SK-N-SH (cell line): ENCODE measurements around the gene CFAP43. TPM values are rescaled to one million over a fixed set of nuclear protein-coding genes. Genes with fewer than 3 reads are reported as not detected.
"Not testable (repeated sequence)": the region's sequence is repeated elsewhere in the genome, so short reads cannot be mapped to it uniquely, and the experiment has no call there.

ENCODE experiments used
- CTCF ChIA-PET: fragments of 300-600, 350-600 bp; formaldehyde crosslinking; extraction: SDS; loops from one replicate; lab custom pipeline; 2021; lab: Yijun Ruan, JAX
- POLR2A ChIA-PET: fragments of 350-600 bp; sonication (Branson Sonifier 250); formaldehyde crosslinking; extraction: SDS; loops from one replicate; lab custom pipeline; 2020; ENCODE audit warnings: antibody characterized with exemption, inconsistent platforms; lab: Yijun Ruan, JAX
- DNase-seq: peaks from one replicate; pipeline ENCODE4 v3.0.0; 2012
- H2AFZ ChIP-seq: fragments of 200-600 bp; sonication (generic); 2 replicates; pipeline ENCODE4 v1.8.1; 2016; ENCODE audit warnings: antibody characterized with exemption, mild to moderate bottlenecking, low read depth
- H3F3A ChIP-seq: fragments of 200-600 bp; sonication (generic); replicated peaks from 2 replicates; pipeline ENCODE3; 2016; ENCODE audit warnings: antibody characterized with exemption, mild to moderate bottlenecking; ENCODE audit not compliant: insufficient read depth
- H3K27ac ChIP-seq, 2 experiments: fragments of 200-500 bp in 1 of 2; fragments of 200-600 bp in 1 of 2; sonication (Bioruptor generic) in 1 of 2; sonication (generic), shearing (Covaris generic) in 1 of 2; 2 replicates each; pipeline versions ENCODE4 v1.5.1 to v1.6.1; 2014 to 2016; ENCODE audit warnings: low read depth in 2 of 2, inconsistent platforms in 1 of 2, low read length in 1 of 2, mild to moderate bottlenecking in 1 of 2, mixed read lengths in 1 of 2
- H3K27me3 ChIP-seq: fragments of 200-600 bp; sonication (generic), shearing (Covaris generic); 2 replicates; pipeline ENCODE4 v1.6.1; 2016; ENCODE audit warnings: mixed run types; ENCODE audit not compliant: insufficient read depth
- H3K36me3 ChIP-seq, 2 experiments: fragments of 200-500 bp in 1 of 2; fragments of 200-600 bp in 1 of 2; sonication (Bioruptor generic) in 1 of 2; sonication (generic) in 1 of 2; replicated peaks in 1 of 2; 2 replicates each; pipeline versions ENCODE3 to v1.5.1; 2014 to 2016; ENCODE audit warnings: low read length in 1 of 2, mild to moderate bottlenecking in 1 of 2; ENCODE audit not compliant: insufficient read depth in 2 of 2, control insufficient read depth in 1 of 2
- H3K4me1 ChIP-seq, 2 experiments: fragments of 200-500 bp in 1 of 2; fragments of 200-600 bp in 1 of 2; sonication (Bioruptor generic) in 1 of 2; sonication (generic), shearing (Covaris generic) in 1 of 2; 2 replicates each; pipeline versions ENCODE4 v1.5.1 to v1.6.1; 2014 to 2016; ENCODE audit warnings: low read depth in 1 of 2, low read length in 1 of 2, mixed run types in 1 of 2; ENCODE audit not compliant: insufficient read depth in 2 of 2, control insufficient read depth in 1 of 2
- H3K4me2 ChIP-seq: fragments of 200-600 bp; sonication (generic), shearing (Covaris generic); 2 replicates; pipeline ENCODE4 v1.6.1; 2017; ENCODE audit warnings: mixed run types
- H3K4me3 ChIP-seq, 2 experiments: fragments of 200-500 bp in 1 of 2; fragments of 200-600 bp in 1 of 2; sonication (Bioruptor generic) in 1 of 2; sonication (generic), shearing (Covaris generic) in 1 of 2; 2 replicates each; pipeline versions ENCODE4 v1.5.1 to v1.8.1; 2014 to 2016; ENCODE audit warnings: low read depth in 2 of 2, inconsistent platforms in 1 of 2, low read length in 1 of 2, mild to moderate bottlenecking in 1 of 2, mixed read lengths in 1 of 2, moderate library complexity in 1 of 2
- H3K79me2 ChIP-seq: fragments of 200-600 bp; sonication (generic); 2 replicates; pipeline ENCODE4 v1.8.1; 2017; ENCODE audit warnings: mild to moderate bottlenecking; ENCODE audit not compliant: insufficient read depth
- H3K9ac ChIP-seq: fragments of 200-600 bp; sonication (generic); 2 replicates; pipeline ENCODE4 v1.6.1; 2017; ENCODE audit warnings: mixed run types
- H3K9me2 ChIP-seq: fragments of 200-600 bp; sonication (generic); 2 replicates; pipeline ENCODE4 v1.6.1; 2017; ENCODE audit warnings: mixed run types
- H3K9me3 ChIP-seq: fragments of 200-600 bp; sonication (generic); 2 replicates; pipeline ENCODE4 v1.6.1; 2017; ENCODE audit warnings: mixed run types, mild to moderate bottlenecking, moderate library complexity
- H4K20me1 ChIP-seq: fragments of 200-600 bp; sonication (generic); 2 replicates; pipeline ENCODE4 v1.6.1; 2017; ENCODE audit warnings: mild to moderate bottlenecking, mixed run types; ENCODE audit not compliant: insufficient read depth
- EZH2phosphoT487 ChIP-seq: fragments of 200-600 bp; sonication (generic); IDR thresholded peaks from 2 replicates; pipeline ENCODE4 v1.6.1; 2017; ENCODE audit warnings: low read depth, mixed run types, mild to moderate bottlenecking, antibody characterized with exemption, moderate library complexity, borderline replicate concordance
- GABPA ChIP-seq: IDR thresholded peaks from 2 replicates; pipeline ENCODE4 v1.4.0; 2012; ENCODE audit warnings: low read depth, mild to moderate bottlenecking
- MAX ChIP-seq: IDR thresholded peaks from 2 replicates; pipeline ENCODE4 v1.4.0; 2012; ENCODE audit warnings: low read depth
- MXI1 ChIP-seq: IDR thresholded peaks from 2 replicates; pipeline ENCODE4 v1.6.1; 2012; ENCODE audit warnings: mild to moderate bottlenecking, low read depth, low read length, improper control_type of control experiment
- NRF1 ChIP-seq: IDR thresholded peaks from 2 replicates; pipeline ENCODE4 v1.6.1; 2012; ENCODE audit warnings: low read depth, mild to moderate bottlenecking, low read length
- RCOR1 ChIP-seq: fragments of 150-350 bp; IDR thresholded peaks from 2 replicates; pipeline ENCODE4 v1.6.1; 2017; ENCODE audit warnings: antibody characterized with exemption, low read length
- RFX5 ChIP-seq: IDR thresholded peaks from 2 replicates; pipeline ENCODE4 v1.6.1; 2012; ENCODE audit warnings: mild to moderate bottlenecking, improper control_type of control experiment, low read length
- RXRA ChIP-seq: IDR thresholded peaks from 2 replicates; pipeline ENCODE4 v1.4.0; 2012; ENCODE audit warnings: low read depth, mild to moderate bottlenecking, borderline replicate concordance
- TCF12 ChIP-seq: IDR thresholded peaks from 2 replicates; pipeline ENCODE4 v1.4.0; 2012
- USF2 ChIP-seq: fragments of 150-350 bp; IDR thresholded peaks from 2 replicates; pipeline ENCODE4 v1.6.1; 2017; ENCODE audit warnings: antibody characterized with exemption, low read length, low read depth, borderline replicate concordance
- YY1 ChIP-seq: IDR thresholded peaks from 2 replicates; pipeline ENCODE4 v1.4.0; 2012; ENCODE audit warnings: low read depth, mild to moderate bottlenecking
- WGBS: methylation state at CpG from one replicate; pipeline ENCODE4 v1.1.6; 2017; ENCODE audit warnings: low lambda C conversion rate; 5-methylcytosine and 5-hydroxymethylcytosine counted together
- polyA plus RNA-seq, 3 experiments: library from polyadenylated mRNA; depleted of rRNA; stranded (reverse); fragments of >200 nt; gene quantifications; 2 replicates each; pipeline ENCODE4 v1.2.3, GENCODE V29; 2012
- TF ChIP-seq, protein P1 (sequence below): fragments of 200-600 bp; sonication (generic); IDR thresholded peaks from 2 replicates; pipeline ENCODE4 v1.6.1; 2017; ENCODE audit warnings: antibody characterized with exemption, mild to moderate bottlenecking, moderate library complexity
- TF ChIP-seq, protein P2 (sequence below): IDR thresholded peaks from 2 replicates; pipeline ENCODE4 v1.4.0; 2012; ENCODE audit warnings: low read depth, borderline replicate concordance
- TF ChIP-seq, protein P3 (sequence below): IDR thresholded peaks from 2 replicates; pipeline ENCODE4; 2012

CFAP43 gene
- polyA plus RNA-seq, 1 of the 3 experiments (the other 2 are of a cell fraction) = 0.35 TPM

GRCh38 chr10:104243512-104243911 is 11.3 kb upstream of the CFAP43 start:
- Histone ChIP-seq H3K4me2 (no peak overlapping the region), H3K4me1 (no peaks in the 10 kb centered on the region), H3K9ac (no peak overlapping the region), H3K27me3 (no peaks in the 10 kb centered on the region; the same call in 1 of the 2 replicates), H3F3A (peaks cover 3% of the 10 kb centered on the region), H3K36me3 (no peaks in the 10 kb centered on the region), H3K4me3 (no peak overlapping the region), H3K9me3 (no peaks in the 10 kb centered on the region), H3K27ac (no peak overlapping the region), H3K79me2 (no peaks in the 10 kb centered on the region), H2AFZ (no peak overlapping the region), H3K9me2 (no peaks in the 10 kb centered on the region), H4K20me1 (no peaks in the 10 kb centered on the region)
- 70% methylated on average over 5 of the region's 5 CpGs for WGBS
- no peak for DNase-seq
- POLR2A ChIA-PET = no interaction called here
- CTCF ChIA-PET = no interaction called here
- no peak for TF ChIP-seq RFX5
- no peak for TF ChIP-seq NRF1
- TF ChIP-seq GABPA = no peak
- TF ChIP-seq MXI1 = no peak
- TF ChIP-seq, protein P1, sequence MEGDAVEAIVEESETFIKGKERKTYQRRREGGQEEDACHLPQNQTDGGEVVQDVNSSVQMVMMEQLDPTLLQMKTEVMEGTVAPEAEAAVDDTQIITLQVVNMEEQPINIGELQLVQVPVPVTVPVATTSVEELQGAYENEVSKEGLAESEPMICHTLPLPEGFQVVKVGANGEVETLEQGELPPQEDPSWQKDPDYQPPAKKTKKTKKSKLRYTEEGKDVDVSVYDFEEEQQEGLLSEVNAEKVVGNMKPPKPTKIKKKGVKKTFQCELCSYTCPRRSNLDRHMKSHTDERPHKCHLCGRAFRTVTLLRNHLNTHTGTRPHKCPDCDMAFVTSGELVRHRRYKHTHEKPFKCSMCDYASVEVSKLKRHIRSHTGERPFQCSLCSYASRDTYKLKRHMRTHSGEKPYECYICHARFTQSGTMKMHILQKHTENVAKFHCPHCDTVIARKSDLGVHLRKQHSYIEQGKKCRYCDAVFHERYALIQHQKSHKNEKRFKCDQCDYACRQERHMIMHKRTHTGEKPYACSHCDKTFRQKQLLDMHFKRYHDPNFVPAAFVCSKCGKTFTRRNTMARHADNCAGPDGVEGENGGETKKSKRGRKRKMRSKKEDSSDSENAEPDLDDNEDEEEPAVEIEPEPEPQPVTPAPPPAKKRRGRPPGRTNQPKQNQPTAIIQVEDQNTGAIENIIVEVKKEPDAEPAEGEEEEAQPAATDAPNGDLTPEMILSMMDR = no peak

- H3K79me2 ChIP-seq, H3K9me2 ChIP-seq, H3K27ac ChIP-seq, H3K27me3 ChIP-seq, H3K9me3 ChIP-seq, DNase-seq, POLR2A ChIA-PET, H3K4me1 ChIP-seq, H3F3A ChIP-seq, H3K9ac ChIP-seq, H2AFZ ChIP-seq, H3K36me3 ChIP-seq, H3K4me2 ChIP-seq, H3K4me3 ChIP-seq, H4K20me1 ChIP-seq: not testable (repeated sequence)
- WGBS = 72% methylated on average over 3 of the region's 3 CpGs
- CTCF ChIA-PET = interaction anchor here (1.2 kb wide), 1 partner anchor 12 kb away, joined by 6 read pairs; the partner anchor contains the start of gene GSTO1
Measured at GRCh38 chr10:104243009-104243408, 10.8 kb upstream of the CFAP43 start.

- no peak overlapping the region for H3K9ac ChIP-seq
- H3K36me3 ChIP-seq = no peaks in the 10 kb centered on the region
- H3K4me3 ChIP-seq = no peak overlapping the region
- no peaks in the 10 kb centered on the region for H3K9me3 ChIP-seq
- DNase-seq = no peak
- H3K79me2 ChIP-seq = no peaks in the 10 kb centered on the region
- no peaks in the 10 kb centered on the region for H4K20me1 ChIP-seq
- no peaks in the 10 kb centered on the region for H3K9me2 ChIP-seq
- POLR2A ChIA-PET = no interaction called here
- no peaks in the 10 kb centered on the region; the same call in 1 of the 2 replicates for H3K27me3 ChIP-seq
- no peak overlapping the region for H3K27ac ChIP-seq
- H2AFZ ChIP-seq = no peak overlapping the region
- no peak overlapping the region for H3K4me2 ChIP-seq
- no peaks in the 10 kb centered on the region for H3F3A ChIP-seq
- H3K4me1 ChIP-seq = no peaks in the 10 kb centered on the region
- CTCF ChIA-PET = interaction anchor here (1.2 kb wide), 1 partner anchor 12 kb away, joined by 6 read pairs; the partner anchor contains the start of gene GSTO1
- TF ChIP-seq RXRA (no peak), USF2 (no peak), RCOR1 (no peak), EZH2phosphoT487 (no peak), MAX (no peak), TCF12 (no peak), YY1 (no peak)
- TF ChIP-seq, protein P2, sequence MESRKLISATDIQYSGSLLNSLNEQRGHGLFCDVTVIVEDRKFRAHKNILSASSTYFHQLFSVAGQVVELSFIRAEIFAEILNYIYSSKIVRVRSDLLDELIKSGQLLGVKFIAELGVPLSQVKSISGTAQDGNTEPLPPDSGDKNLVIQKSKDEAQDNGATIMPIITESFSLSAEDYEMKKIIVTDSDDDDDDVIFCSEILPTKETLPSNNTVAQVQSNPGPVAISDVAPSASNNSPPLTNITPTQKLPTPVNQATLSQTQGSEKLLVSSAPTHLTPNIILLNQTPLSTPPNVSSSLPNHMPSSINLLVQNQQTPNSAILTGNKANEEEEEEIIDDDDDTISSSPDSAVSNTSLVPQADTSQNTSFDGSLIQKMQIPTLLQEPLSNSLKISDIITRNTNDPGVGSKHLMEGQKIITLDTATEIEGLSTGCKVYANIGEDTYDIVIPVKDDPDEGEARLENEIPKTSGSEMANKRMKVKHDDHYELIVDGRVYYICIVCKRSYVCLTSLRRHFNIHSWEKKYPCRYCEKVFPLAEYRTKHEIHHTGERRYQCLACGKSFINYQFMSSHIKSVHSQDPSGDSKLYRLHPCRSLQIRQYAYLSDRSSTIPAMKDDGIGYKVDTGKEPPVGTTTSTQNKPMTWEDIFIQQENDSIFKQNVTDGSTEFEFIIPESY = no peak
- TF ChIP-seq, protein P1 = no peak
- TF ChIP-seq, protein P3, sequence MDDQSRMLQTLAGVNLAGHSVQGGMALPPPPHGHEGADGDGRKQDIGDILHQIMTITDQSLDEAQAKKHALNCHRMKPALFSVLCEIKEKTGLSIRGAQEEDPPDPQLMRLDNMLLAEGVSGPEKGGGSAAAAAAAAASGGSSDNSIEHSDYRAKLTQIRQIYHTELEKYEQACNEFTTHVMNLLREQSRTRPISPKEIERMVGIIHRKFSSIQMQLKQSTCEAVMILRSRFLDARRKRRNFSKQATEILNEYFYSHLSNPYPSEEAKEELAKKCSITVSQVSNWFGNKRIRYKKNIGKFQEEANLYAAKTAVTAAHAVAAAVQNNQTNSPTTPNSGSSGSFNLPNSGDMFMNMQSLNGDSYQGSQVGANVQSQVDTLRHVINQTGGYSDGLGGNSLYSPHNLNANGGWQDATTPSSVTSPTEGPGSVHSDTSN = no peak
Measured at GRCh38 chr10:104242545-104242944, 10.4 kb upstream of the CFAP43 start.
